Esophagus squamous epithelium (tissue), 5 donors: Measurements from ENCODE around the gene ANK3. TPM values are rescaled to one million over a fixed set of nuclear protein-coding genes. Genes with fewer than 3 reads are reported as not detected.

Experiments used
- DNase-seq: peaks from one replicate; lab custom pipeline; 2025; lab: John Stamatoyannopoulos, UW
- H3K27ac ChIP-seq, 4 donors: fragments of 200-600 bp; sonication (generic); one replicate each; pipeline ENCODE4 v1.5.1; 2016 to 2019; ENCODE audit warnings: mild to moderate bottlenecking in 1 of 4
- H3K27me3 ChIP-seq, 4 donors: fragments of 200-600 bp; sonication (generic); 1 replicate in 3 of 4; 2 replicates in 1 of 4; pipeline versions ENCODE4 v1.5.1 to v1.6.0; 2017 to 2021; ENCODE audit warnings: antibody characterized with exemption in 1 of 4
- H3K36me3 ChIP-seq, 3 donors: fragments of 200-600 bp; sonication (generic); one replicate each; pipeline ENCODE4 v1.5.1; 2016 to 2019
- H3K4me1 ChIP-seq, 3 donors: fragments of 200-600 bp; sonication (generic); one replicate each; pipeline ENCODE4 v1.5.1; 2017 to 2019
- H3K4me3 ChIP-seq, 4 donors: fragments of 200-600 bp; sonication (generic); 1 replicate in 3 of 4; 2 replicates in 1 of 4; pipeline ENCODE4 v1.5.1; 2016 to 2019; ENCODE audit warnings: mild to moderate bottlenecking in 2 of 4, moderate library complexity in 1 of 4
- H3K9me3 ChIP-seq, 3 donors: fragments of 200-600 bp; sonication (generic); one replicate each; pipeline ENCODE4 v1.5.1; 2016 to 2019
- CTCF ChIP-seq, 6 experiments: fragments of 450-650 bp in 4 of 6; fragments of 200-600 bp in 2 of 6; sonication (generic) in 2 of 6; IDR thresholded peaks; one replicate each; pipeline ENCODE4 v1.5.1; 2016 to 2019; ENCODE audit warnings: antibody characterized with exemption in 6 of 6, mild to moderate bottlenecking in 4 of 6, moderate library complexity in 4 of 6
- POLR2A ChIP-seq, 4 donors: fragments of 450-650 bp; IDR thresholded peaks; one replicate each; pipeline ENCODE4 v1.6.1; 2017; ENCODE audit warnings: antibody characterized with exemption in 4 of 4, mild to moderate bottlenecking in 4 of 4, moderate library complexity in 3 of 4
- WGBS, 2 donors: methylation state at CpG; one replicate each; pipeline ENCODE4 v1.1.5; 2018; 5-methylcytosine and 5-hydroxymethylcytosine counted together
- intact Hi-C: fragments of 100-400 bp; cut with DNase I; formaldehyde crosslinking; loops from one replicate; pipeline ENCODE4 v1.15.0; 2022
- total RNA-seq, 4 donors: library from RNA; depleted of rRNA; stranded (reverse); fragments of >200 nt; gene quantifications; one replicate each; pipeline ENCODE4 v1.1.0, GENCODE V29; 2016
- donor health status: DM: yes; HTN: yes; CAD: no.

ANK3 gene
- total RNA-seq, 4 donors from 2014 or later = 23.1 to 59.1 (median 33.0) TPM

DNA sequence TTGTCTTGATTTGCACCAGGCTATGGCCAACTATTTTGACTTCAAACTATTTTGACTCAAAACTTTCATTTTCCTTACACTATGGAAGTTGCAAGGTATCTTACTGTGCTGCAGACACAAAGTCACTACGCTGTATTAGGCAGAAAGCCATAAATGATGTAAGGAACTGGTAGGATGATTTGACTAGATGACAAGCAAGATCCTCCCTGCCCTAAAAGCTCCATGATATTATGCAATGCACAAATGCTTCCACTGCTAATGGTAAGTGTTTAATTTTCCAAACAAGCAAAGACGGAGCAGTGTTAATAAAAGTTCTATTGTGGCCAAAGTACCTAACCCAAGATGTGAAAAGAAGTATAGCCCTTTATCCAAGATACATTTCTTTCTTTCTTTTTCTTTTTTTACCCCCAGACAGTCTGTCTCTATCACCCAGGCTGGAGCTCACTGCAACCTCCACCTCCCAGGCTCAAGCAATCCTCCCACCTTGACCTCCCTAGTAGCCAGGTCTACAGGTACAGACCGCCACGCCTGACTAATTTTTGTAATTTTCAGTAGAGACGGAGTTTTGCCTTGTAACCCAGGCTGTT, 98.2 kb downstream of the ANK3 start:
- no peaks in the 10 kb centered on the region for H3K27me3 ChIP-seq
- WGBS, 2 donors = 73 to 84% methylated on average over 5 of the region's 5 CpGs
- no peak overlapping the region for H3K27ac ChIP-seq
- no peak for DNase-seq
- intact Hi-C loops = no loop called here
- no peak overlapping the region for H3K4me3 ChIP-seq
- no peaks in the 10 kb centered on the region for H3K36me3 ChIP-seq
- peaks cover 0 to 9% (median 0%) of the 10 kb centered on the region in 3 donors for H3K4me1 ChIP-seq
- H3K9me3 ChIP-seq = no peaks in the 10 kb centered on the region
- TF ChIP-seq CTCF (IDR thresholded peaks at IDR 0.05) = no peak
- TF ChIP-seq POLR2A (IDR thresholded peaks at IDR 0.05) = no peak

- Histone ChIP-seq H3K36me3 (no peaks in the 10 kb centered on the region), H3K9me3 (no peaks in the 10 kb centered on the region), H3K4me1 (peaks cover 0 to 10% (median 0%) of the 10 kb centered on the region in 3 donors), H3K27me3 (no peaks in the 10 kb centered on the region), H3K27ac (no peak overlapping the region), H3K4me3 (no peak overlapping the region)
- DNase-seq = no peak
- no peak for TF ChIP-seq CTCF (IDR thresholded peaks at IDR 0.05)
- no peak for TF ChIP-seq POLR2A (IDR thresholded peaks at IDR 0.05)
- intact Hi-C loops = no loop called here
Measured at GRCh38 chr10:60290558-60290957, 99.1 kb downstream of the ANK3 start.

- peaks cover 0 to 10% (median 0%) of the 10 kb centered on the region in 3 donors for H3K4me1 ChIP-seq
- DNase-seq = no peak
- H3K36me3 ChIP-seq = no peaks in the 10 kb centered on the region
- H3K27me3 ChIP-seq = no peaks in the 10 kb centered on the region
- no peak overlapping the region for H3K4me3 ChIP-seq
- intact Hi-C loops = no loop called here
- peak overlapping the region in 1 of 4 donors; percentile 21 for H3K27ac ChIP-seq
- no peak for TF ChIP-seq POLR2A (IDR thresholded peaks at IDR 0.05)
- TF ChIP-seq CTCF (IDR thresholded peaks at IDR 0.05) = no peak
- no peaks in the 10 kb centered on the region for H3K9me3 ChIP-seq
- 83 to 88% methylated on average over 9 of the region's 9 CpGs for WGBS, 2 donors
Measured at GRCh38 chr10:60289800-60290199, 99.9 kb downstream of the ANK3 start.

DNA sequence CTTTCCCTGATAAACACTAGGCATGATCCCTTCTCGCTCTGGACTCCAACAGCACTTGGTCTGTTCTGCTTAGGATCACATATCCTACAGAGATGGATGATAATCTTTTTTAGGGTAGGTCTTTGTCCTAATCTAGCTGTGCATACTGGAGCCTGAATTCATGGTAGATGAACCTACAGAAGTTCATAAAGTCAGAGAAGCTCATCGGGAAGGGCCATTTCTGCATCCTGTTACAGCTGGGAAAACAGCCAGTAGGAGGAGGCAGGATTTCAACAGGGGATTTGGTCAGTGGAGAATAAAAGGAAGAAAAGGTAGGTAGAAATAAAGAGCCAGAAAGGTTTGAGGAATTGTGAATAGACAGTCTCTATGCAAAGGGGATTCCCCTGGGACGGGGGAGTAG, 101.4 kb downstream of the ANK3 start:
- H3K4me3 ChIP-seq = no peak overlapping the region
- peaks cover 0 to 11% (median 0%) of the 10 kb centered on the region in 3 donors for H3K4me1 ChIP-seq
- H3K9me3 ChIP-seq = no peaks in the 10 kb centered on the region
- H3K27ac ChIP-seq = no peak overlapping the region
- no peaks in the 10 kb centered on the region for H3K36me3 ChIP-seq
- no peaks in the 10 kb centered on the region for H3K27me3 ChIP-seq
- 45 to 63% methylated on average over 3 of the region's 3 CpGs for WGBS, 2 donors
- intact Hi-C loops = no loop called here
- DNase-seq = no peak
- TF ChIP-seq CTCF (IDR thresholded peaks at IDR 0.05) (no peak), POLR2A (IDR thresholded peaks at IDR 0.05) (no peak)

GRCh38 chr10:60286559-60286958, 103.1 kb downstream of the ANK3 start:
- Histone ChIP-seq H3K27ac (no peak overlapping the region), H3K4me1 (peaks cover 0 to 19% (median 0%) of the 10 kb centered on the region in 3 donors), H3K4me3 (no peak overlapping the region), H3K9me3 (no peaks in the 10 kb centered on the region), H3K27me3 (no peaks in the 10 kb centered on the region), H3K36me3 (no peaks in the 10 kb centered on the region)
- WGBS, 2 donors = 18 to 27% methylated on average over 1 of the region's 1 CpG
- intact Hi-C loops = no loop called here
- no peak for DNase-seq
- TF ChIP-seq POLR2A (IDR thresholded peaks at IDR 0.05) = no peak
- TF ChIP-seq CTCF (IDR thresholded peaks at IDR 0.05) = no peak
